ENCODE data around the gene ADD3. TPM values are rescaled to one million over a fixed set of nuclear protein-coding genes. Genes with fewer than 3 reads are reported as not detected.

The ADD3 gene
- total RNA-seq, 1 donor from 2014 or later = 57.4 TPM

DNA sequence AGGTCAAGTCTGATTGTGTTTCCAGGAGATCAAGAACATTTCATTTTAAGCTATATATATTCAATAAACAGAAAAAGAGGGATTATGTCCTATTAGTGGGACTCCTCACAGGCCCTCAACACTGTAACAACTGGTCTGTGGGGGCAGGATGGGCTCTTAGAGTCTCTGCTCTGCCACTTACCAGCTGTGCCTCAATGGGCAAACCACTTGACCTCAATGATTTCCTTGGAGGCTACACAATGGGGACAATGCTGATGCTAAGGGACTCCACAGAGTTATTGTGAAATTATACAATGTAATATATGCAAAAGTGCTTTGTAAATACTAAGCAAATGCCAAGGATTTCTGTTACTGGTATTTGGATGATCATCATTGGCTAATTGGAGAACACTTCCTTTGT is 166.4 kb downstream of the ADD3 start:
- no peak for ATAC-seq
- no peaks in the 10 kb centered on the region for H3K9me3 ChIP-seq
- intact Hi-C loops (cut with DNase I) = no loop called here
- no peak for DNase-seq
- TF ChIP-seq, protein P1, sequence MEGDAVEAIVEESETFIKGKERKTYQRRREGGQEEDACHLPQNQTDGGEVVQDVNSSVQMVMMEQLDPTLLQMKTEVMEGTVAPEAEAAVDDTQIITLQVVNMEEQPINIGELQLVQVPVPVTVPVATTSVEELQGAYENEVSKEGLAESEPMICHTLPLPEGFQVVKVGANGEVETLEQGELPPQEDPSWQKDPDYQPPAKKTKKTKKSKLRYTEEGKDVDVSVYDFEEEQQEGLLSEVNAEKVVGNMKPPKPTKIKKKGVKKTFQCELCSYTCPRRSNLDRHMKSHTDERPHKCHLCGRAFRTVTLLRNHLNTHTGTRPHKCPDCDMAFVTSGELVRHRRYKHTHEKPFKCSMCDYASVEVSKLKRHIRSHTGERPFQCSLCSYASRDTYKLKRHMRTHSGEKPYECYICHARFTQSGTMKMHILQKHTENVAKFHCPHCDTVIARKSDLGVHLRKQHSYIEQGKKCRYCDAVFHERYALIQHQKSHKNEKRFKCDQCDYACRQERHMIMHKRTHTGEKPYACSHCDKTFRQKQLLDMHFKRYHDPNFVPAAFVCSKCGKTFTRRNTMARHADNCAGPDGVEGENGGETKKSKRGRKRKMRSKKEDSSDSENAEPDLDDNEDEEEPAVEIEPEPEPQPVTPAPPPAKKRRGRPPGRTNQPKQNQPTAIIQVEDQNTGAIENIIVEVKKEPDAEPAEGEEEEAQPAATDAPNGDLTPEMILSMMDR (IDR thresholded peaks at IDR 0.05) = no peak
- H3K4me3 ChIP-seq = no peak overlapping the region
- no peak overlapping the region for H3K27ac ChIP-seq
- H3K4me1 ChIP-seq = no peaks in the 10 kb centered on the region
- peaks cover 32% of the 10 kb centered on the region for H3K27me3 ChIP-seq
- H3K36me3 ChIP-seq = no peaks in the 10 kb centered on the region

DNA sequence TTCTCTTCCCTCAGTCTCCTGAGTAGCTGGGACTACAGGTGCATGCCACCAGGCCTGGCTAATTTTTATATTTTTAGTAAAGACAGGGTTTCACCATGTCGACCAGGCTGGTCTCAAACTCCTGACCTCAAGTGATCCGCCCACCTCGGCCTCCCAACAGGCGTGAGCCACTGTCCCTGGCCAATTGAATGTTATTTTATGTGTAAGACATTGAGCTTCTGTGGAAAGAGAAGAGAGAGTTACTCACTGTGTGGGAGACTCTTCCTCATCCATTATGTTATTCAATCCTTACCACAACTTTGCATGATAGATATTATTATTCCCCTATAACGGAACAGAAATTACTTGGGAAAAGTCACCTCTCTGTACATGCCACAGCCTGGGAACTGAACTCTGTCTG is 167.0 kb downstream of the ADD3 start:
- TF ChIP-seq, protein P1 (IDR thresholded peaks at IDR 0.05) = no peak
- Histone ChIP-seq H3K27ac (no peak overlapping the region), H3K9me3 (no peaks in the 10 kb centered on the region), H3K36me3 (no peaks in the 10 kb centered on the region), H3K4me1 (no peaks in the 10 kb centered on the region), H3K4me3 (no peak overlapping the region), H3K27me3 (peaks cover 26% of the 10 kb centered on the region)
- intact Hi-C loops (cut with DNase I) = no loop called here
- no peak for ATAC-seq
- no peak for DNase-seq

DNA sequence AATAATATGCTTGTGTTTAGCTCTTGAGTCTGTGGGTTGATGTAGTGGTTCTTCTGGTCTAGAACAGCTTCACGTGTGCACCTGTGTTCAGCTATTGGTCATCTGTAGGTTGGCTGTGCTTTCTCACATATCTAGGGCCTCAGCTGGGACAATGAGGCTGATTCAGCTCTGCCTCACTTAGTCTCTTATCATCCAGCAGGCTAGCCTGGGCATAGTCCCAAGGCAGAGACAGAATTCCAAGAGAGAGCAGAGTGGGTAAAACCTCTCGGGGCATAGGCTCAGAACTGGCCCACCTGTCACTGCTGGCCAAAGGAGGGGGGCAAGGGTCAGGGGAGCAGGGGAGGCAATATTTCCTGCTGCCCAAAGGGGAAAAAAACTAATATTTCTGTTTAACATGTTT is 167.6 kb downstream of the ADD3 start:
- DNase-seq = no peak
- no peaks in the 10 kb centered on the region for H3K9me3 ChIP-seq
- intact Hi-C loops (cut with DNase I) = no loop called here

DNA sequence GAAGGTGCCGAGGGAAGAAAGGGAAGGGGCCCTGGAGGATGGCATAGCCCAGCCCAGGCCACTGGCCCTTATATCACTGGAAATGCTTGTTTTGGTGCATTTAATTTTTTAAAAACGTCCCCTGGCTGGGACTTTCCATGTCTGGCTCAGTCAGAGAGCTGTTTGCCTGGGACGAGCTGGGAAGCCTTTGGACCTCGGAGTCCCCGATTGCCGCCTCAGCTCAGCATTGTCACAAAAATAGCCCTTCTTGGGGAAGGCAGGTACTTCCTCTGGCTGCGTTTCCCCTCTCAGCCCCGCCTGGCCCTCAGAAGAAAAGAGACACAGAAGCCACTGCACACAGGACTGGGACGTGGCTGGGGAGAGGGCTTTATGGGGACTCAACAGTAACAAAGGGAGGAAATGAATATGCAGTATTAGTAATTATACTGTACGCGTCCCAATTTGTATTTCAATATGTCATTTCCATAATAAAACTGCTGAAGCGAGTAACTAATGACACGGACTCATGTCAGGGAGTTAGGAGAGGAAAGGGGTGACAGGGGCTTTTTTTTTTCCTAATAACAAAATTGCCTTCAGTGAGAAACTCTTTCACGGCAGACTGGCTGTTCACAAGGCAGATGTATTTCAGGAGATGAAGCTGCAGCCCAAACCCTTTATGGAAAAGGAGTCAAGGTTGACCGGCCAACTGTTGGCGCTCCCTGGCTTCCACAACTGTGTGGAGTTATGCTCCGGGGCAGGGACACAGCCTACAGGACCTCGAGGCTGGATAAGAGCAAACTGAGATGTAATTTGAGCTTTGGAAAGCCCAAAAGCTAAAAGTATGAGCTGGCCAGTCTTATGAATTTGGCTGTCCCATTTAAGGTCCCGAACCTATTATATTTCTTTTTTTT is 168.6 kb downstream of the ADD3 start:
- Histone ChIP-seq H3K27ac (no peak overlapping the region), H3K27me3 (peaks cover 12% of the 10 kb centered on the region), H3K36me3 (no peaks in the 10 kb centered on the region), H3K9me3 (no peaks in the 10 kb centered on the region), H3K4me3 (no peak overlapping the region), H3K4me1 (no peaks in the 10 kb centered on the region)
- TF ChIP-seq, protein P1 (IDR thresholded peaks at IDR 0.05) = no peak
- intact Hi-C loops (cut with DNase I) = no loop called here
- DNase-seq (no peak), ATAC-seq (peak; percentile 23)

More for the DNA sequence above, 167.6 kb downstream of the ADD3 start:
- ATAC-seq = no peak
- Histone ChIP-seq H3K27me3 (peaks cover 21% of the 10 kb centered on the region), H3K27ac (no peak overlapping the region), H3K36me3 (no peaks in the 10 kb centered on the region), H3K4me1 (no peaks in the 10 kb centered on the region), H3K4me3 (no peak overlapping the region)
- TF ChIP-seq, protein P1 (IDR thresholded peaks at IDR 0.05) = no peak

DNA sequence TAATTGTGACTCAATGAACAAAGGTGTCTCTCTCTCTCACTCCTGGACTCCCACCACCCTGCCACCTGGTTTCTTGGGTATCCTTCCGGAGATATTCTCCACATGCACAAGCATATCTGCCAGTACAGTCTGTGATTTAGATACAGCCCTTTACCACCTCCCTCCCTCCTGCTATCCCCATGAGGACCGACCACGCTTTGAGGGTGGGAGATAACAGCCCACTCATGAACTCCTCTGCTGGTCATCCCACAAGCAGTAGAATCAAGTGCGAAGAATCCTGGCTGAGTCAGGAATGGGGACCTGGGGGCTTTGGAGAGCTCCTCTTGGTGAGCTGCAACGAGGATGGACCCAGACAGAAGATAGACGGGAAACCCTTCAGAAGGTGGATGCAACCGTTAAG is 171.4 kb downstream of the ADD3 start:
- H3K27me3 ChIP-seq = no peaks in the 10 kb centered on the region
- no peaks in the 10 kb centered on the region for H3K36me3 ChIP-seq
- no peak overlapping the region for H3K27ac ChIP-seq
- H3K4me1 ChIP-seq = no peaks in the 10 kb centered on the region
- TF ChIP-seq, protein P1 (IDR thresholded peaks at IDR 0.05) = no peak
- intact Hi-C loops (cut with DNase I) = no loop called here
- ATAC-seq (no peak), DNase-seq (no peak)
- H3K9me3 ChIP-seq = no peaks in the 10 kb centered on the region
- no peak overlapping the region for H3K4me3 ChIP-seq
